ENCODE data around the gene NRG2. TPM values are rescaled to one million over a fixed set of nuclear protein-coding genes. Genes with fewer than 3 reads are reported as not detected.

Gene NRG2
- total RNA-seq, 1 experiment from 2014 or later = 0.14 TPM

DNA sequence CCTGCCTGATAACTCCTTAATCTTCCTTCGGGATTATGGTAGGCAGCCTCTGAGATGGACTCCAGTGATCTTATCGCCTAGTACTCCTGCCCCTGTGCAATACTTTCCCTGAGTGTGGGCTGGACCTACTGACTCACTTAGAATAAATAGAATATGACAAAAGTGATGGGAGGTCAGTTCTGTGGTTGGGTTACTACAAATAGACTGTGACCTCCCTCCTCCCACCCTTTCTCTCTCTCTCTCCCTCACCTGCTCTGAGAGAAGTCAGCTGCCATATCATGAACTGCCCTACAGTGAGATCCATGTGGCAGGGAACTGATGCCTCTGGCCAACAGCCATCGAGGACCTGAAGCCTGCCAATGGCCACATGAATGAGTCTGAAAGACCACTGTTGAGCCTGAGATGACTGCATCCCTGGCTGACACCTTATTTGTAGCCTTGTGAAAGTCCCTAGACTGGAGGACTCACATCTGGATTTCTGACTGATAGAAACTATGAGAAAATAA is 31.7 kb downstream of the NRG2 start:
- DNase-seq (ENCODE audit: low spot score) = no peak

DNA sequence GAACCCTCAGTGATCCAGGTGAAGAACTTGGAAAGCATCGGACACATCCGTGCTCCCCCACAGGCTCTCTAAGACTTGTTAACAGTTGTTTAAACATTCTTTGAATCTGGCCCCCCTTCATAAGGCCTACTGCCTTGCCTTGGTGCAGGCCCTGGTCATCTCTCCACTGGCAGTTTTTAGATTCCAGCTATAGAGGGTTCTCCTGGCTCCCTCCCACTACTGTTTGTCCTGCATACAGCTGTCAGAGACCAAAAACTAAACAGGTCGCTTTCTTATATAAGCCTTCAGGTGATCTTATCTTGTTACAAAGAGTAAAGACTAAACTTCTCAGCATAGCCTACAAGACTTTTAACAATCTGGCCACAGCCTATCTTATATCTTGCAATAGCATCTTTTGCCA is 32.3 kb downstream of the NRG2 start:
- no peak for DNase-seq (ENCODE audit: low spot score)

DNA sequence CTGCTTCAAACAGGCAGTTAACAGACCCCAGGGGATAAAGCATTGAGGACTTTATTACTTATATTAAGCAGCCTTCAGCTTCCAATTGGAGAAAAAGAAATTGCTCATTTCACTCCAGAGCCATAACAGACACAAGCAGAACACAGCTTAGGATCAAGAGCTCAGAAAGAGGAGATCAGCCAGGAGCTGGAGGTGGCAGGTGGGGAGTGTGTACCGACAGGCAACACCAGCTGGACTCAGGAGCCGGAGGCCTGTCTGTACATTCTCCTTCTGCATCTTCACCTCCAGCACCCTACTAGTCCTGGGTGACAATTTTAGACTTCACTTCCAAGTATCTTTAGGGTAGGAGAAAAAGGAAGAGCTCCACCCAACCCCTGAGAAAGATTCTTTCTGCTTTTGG is 35.8 kb downstream of the NRG2 start:
- DNase-seq (ENCODE audit: low spot score) = no peak

DNA sequence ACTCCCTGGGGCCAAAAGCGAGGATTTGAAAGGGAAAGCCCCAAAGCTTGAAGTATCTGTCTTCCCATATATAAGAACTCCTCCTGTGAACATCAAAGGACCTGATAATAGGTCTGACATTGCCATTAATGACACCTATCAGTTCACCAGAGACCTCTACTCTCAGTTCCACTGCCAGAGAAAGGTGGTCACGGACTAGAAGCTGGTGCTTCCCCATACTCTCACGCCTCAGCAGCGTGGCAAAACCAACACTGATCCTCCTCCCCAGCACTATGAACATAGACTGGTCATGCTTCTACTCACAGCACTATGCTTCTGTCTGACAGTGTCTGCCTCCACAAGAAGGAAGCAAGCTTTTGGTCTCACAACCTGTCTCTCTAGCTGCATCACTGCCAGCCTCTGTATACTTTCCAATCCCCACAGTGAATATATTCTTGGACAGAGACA is 37.9 kb downstream of the NRG2 start:
- DNase-seq (ENCODE audit: low spot score) = no peak

DNA sequence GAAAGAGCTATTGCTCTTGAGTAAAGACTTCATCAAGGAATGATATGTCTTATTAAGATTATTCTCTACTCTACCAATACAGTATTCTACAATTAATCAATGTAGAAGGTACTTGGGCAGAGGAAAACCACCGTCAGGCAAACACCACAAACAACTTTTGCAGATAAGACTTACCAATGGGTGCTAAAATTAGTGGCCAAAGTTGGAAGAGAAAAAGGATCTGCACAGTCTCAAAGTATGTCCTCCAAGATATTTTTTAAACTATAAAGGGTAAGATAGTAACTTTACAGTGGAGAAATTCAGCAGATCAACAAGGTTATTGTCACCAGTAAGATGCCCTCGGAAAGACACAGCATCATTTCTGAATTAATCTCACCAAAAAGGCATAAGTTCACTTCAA is 38.9 kb downstream of the NRG2 start:
- DNase-seq (ENCODE audit: low spot score) = no peak

DNA sequence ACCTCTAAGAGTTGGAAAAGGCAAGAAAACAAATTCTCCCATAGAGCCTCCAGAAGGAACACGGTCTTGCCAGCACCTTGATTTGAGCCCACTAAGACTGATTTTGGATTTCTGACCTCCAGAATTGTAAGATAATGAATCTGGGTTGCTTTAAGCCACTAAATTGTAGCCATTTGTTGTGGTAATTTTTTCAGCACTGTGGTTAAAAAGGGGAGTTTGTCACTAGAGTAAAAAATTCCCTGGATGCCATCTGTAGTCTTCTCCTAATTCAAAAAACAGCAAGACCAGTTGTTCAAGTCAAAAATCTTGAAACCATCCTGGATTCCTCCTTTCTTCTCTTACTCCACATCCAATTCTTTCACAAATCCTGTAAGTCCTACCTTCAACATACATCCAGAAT is 39.6 kb downstream of the NRG2 start:
- no peak for DNase-seq (ENCODE audit: low spot score)

DNA sequence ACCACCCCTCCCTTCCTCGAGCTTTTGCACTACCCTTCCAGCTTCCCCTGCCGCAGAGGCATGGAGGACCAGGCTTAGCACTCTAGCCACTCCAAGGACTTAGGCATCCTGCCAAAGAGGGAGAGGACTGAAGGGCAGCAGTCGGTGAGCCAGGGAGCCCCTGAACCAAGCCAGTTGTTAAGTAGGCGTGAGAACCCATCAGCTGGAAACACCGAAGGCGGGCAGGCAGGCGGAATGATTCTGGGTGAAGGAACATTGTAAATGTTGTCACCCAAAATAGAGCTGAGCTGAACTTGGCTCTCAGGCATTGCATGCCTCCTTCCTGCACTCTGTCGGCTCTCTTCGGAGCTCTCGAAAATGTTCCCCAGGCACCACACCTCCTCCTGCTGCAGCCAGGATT is 42.8 kb downstream of the NRG2 start:
- no peak for DNase-seq (ENCODE audit: low spot score)

DNA sequence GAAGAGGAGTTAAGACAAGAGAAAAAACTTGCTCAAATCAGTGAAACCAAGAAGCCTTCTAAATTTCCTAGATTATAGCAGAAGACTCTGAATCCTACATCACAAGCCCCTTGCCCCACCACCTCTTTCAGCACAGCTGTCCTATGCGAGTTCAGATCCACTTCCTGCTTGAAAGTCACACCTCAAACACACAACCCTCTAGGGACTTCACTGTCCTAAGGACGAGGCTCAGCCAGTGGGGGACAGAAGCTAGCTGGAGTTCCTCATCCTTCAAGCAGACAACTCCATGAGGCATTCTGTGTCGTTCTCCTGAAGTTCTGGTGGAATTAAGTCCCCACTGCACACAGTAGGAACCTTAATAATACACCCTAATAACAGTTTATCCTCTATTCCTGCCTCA is 44.3 kb downstream of the NRG2 start:
- no peak for DNase-seq (ENCODE audit: low spot score)

DNA sequence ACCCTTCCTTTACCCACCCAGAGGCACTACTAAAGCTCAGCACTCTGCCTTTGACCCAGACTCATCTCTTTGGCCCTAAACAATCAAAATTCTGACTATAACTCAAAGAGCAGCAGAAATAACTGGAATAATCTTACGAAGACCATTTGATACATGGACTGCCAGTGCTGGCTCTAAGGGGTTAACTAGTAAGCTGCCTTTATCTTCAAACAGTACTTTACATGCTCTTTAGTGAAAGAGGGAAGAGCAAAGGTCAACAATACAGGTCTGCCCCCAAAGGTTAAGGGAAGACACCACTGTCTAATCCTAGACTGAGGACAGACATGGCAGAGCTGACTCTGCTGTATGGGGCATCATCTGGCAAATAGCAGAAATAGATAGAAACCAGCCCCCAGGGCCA is 45.8 kb downstream of the NRG2 start:
- no peak for DNase-seq (ENCODE audit: low spot score)

DNA sequence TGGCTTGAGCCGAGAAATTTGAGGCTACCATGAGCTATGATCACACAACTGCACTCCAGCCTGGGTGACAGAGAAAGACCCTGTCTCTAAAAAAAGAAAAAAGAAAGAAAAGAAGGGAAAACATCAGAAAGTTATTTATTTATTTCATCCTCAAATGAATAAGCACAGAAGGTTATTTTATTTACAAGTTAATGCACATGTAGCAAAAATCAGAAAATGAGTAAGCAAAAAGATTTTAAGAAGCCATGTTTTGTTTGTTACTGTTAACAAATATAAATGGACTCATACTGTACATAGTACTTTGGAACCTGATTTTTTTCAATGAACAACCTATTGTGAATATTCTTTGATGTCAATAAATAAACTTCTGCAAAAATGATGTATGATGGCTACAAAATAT is 47.2 kb downstream of the NRG2 start:
- DNase-seq (ENCODE audit: low spot score) = no peak

DNA sequence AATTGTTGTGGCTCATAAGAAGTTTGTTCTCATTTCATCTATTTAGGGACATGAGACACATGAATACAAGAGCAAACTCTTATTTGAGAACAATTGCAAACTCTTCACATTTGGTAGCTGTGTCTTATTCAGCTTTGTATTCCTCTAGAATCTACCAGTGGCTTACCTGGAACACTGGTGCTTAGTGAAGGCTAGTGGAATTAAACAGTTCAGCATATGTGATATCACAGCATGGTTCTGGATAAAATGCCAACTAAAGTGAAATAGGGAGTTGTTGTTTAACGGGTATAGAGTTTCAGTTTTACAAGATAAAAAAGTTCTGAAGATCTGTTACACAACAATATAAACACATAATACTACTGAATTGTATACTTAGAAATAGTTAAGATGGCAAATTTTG is 48.9 kb downstream of the NRG2 start:
- no peak for DNase-seq (ENCODE audit: low spot score)

DNA sequence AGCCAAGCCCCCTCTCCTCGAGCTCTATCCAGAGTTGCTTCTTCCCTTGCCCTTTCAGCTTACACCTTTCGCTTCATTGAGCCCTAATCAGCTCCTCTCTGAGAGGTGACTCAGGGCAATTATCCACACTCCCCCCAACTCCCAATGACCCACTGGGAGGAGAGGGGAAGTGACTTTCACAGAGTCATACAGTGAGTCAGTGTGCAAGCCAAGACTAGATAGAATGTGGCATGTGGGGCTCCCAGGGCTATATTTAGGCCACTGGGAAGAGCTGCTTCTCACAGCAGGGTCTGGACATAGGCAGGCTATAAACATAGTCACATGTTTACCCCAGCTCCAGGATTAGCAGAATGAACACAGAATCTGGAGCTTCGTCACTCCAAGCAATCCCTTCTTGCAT is 57.4 kb downstream of the NRG2 start:
- peak; percentile 34 for DNase-seq (ENCODE audit: low spot score)

DNA sequence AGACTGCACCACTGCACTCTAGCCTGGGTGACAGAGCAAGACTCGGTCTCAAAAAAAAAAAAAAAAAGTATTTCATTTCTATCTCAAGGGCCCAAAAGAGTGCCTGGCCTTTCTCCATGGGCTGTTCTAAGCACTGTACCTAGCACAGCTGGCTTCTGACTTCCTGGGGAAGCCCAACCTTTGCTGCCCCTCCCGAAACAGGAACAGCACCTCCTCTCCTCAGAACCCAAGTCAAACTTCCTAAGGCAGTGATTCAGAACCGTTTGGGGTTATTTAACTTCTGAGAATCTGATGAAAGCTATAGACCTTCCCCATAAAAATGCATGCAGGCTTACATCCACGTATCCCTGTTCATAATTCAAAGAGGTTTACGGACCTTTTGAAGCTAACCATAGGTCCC is 57.8 kb downstream of the NRG2 start:
- DNase-seq (ENCODE audit: low spot score) = no peak

DNA sequence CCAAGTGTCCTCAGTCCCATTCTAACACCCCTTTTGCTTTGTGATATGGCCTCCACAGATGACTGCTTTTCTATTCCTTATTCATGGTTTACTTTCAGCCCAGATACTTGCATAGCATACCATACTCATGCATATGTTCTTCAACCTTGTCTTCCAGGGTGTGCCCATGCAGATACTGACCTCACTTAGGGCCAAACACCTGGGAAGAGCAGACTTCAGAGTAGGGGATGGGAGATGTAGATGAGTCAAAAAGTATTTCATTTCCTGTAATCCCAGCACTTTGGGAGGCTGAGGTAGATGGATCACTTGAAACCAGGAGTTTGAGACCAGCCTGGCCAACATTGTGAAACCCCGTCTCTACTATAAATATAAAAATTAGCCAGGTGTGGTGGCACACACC is 58.3 kb downstream of the NRG2 start:
- no peak for DNase-seq (ENCODE audit: low spot score)

DNA sequence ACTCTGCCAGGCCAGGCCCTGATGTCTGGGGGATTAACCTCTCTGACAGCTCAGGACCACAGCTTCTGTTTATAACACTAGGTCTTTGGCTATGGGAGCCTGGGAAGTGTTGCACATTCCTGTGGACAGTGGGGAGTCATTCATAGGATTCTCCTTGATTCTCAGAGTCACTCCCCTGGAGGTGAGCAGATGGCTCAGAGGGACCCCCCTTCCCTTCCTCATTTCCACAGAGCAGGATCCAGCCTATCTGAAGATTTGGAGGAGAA is 60.2 kb downstream of the NRG2 start:
- DNase-seq (ENCODE audit: low spot score) = no peak

DNA sequence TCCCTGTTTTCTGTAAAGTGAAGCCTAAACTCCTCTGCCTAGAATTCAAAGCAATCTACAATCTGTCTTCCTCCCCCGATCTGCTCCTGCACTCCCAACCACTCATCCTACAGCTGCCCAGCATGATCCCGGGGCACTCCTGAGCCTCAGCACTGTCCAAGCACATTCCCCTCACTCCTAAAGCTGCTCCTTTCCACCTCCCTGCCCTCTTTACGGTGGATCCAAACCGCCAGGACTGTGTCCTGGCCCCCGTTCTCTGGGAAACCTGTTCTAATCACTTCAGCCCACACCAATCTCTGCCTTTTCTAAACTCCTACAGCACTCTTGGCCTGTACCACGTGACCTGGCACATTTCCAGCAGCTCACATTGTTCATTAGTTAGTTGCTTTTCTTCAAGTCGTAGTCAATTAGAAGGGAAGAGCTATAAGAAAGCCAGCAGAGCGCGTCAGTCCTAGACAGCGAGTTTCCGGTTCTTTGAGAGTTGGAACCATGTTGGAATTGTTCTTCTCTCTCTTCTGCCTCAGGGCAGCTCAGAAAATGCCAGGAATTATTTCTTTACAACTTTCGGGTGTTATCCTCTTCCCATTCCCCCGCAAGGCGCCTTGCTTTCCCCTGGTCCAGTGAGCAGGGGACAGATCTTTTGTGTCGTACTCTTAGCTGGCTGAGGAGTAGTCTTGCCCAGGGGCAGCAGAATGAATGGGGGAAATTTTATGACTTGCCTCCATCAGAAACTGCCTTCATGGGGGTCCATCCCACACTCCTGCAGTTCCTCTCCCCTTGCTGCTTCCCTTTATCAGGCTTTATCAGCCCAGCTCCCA is 60.7 kb downstream of the NRG2 start:
- DNase-seq (ENCODE audit: low spot score) = no peak

DNA sequence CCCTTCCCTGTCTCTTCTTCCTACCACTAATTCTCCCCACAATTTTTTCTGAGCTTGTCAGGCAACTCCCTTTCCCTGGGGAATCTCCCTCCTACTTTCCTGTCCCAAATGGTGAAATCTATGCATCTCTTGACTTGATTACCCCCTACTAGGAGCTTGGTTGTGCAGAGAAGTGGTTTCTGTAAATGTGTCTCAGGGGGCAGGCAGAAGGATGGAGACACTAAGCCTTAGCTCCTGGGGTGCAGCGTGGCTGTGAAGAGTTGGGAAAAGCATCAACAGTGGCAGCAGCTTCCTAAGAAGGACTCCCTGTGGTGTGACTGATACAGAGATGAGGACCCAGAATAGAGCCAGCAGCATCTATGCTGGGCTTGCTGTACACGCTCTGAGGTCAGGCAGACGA is 62.3 kb downstream of the NRG2 start:
- DNase-seq (ENCODE audit: low spot score) = no peak

DNA sequence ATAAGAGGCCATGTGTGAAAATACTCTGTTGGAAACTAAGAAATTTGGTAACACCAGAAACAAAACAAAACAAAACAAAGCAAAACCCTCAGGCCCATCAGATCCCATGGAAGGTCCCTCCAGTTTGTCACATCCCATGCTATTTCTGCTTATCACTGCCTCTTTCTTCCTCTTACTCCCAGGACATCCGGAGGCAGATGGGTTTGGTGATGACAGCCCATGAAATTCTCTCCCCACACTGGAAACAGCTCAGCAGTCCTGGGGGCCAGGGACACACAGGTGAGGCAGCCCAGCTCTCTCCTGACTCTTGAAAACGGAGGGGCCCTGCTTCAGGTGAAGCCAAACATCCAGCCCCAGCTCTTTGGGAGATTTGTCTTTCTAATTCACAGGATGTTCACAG is 63.2 kb downstream of the NRG2 start:
- DNase-seq (ENCODE audit: low spot score) = no peak

DNA sequence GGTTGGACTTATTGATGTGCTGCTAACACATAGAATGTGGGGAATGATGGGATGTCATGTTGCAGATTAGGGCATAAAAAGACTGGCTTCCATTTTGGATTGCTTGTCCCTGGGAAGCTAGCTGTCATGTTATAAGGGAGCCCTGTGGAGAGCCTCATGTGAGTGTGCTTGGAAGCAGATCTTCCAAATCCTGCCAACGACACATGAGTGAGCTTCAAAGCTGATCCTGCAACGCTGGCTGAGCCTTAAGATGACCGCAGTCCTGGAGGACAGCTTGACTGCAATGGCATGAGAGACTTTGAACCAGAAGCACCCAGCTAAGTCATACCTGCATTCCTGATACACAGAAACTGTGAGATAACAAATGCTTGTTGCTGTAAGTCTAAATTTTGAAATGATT is 63.6 kb downstream of the NRG2 start:
- DNase-seq (ENCODE audit: low spot score) = no peak

DNA sequence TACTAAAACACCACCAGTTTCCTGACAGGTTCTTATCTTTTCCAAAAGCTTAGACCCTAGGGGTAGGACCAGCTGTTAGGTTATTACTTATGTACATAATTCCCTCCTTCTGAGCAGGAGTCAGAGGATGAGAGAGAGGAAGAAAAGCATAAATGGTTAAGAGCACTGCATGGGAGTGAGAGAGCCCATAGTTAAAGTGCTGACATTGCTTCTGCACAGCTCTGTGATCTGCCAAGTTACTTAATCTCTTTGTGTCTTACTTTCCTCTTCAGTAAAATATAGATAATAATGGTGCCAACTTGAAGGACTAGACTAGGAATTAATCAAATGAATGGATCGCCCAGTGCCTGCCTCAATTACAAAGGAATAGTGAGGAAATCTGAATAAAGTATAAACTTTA is 66.4 kb downstream of the NRG2 start:
- no peak for DNase-seq (ENCODE audit: low spot score)

DNA sequence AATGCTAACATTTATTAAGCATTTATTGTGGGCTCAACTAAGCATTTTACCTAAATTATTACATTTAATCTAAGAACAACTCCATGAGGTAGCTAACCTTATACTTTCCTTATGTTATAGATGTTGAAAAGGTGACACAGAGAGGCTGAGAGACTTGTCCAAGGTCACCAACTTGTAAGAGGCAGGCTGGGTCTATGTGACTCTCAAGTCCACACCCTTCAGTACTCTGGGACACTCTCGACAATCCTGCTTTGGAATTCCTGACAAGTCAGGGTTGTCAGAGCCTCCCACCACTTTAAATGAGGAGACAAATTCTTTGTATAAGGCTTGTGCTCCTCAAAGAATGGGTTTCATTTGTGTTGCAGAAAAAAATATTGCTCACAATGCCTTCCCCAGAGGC is 67.2 kb downstream of the NRG2 start:
- no peak for DNase-seq (ENCODE audit: low spot score)

DNA sequence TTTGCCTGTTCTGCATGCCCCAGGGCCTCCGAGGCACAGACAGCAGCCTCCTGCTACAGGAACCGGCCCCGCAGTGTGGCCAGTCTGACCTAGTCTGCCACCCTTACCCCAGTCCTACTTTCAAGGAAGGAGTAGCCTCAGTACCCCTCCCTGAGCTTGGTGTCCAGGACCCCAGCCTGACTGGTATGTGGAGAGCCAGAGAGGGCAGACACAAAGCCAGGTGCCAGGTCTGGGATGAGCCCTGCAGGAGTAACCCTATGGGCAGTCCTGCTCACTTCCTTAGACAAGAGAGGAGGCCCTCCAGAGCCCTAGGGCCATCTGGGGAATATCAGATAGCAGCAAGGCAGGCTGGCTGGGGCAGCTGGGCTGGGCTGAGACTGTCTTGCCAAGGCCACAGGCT is 67.8 kb downstream of the NRG2 start:
- DNase-seq (ENCODE audit: low spot score) = no peak

DNA sequence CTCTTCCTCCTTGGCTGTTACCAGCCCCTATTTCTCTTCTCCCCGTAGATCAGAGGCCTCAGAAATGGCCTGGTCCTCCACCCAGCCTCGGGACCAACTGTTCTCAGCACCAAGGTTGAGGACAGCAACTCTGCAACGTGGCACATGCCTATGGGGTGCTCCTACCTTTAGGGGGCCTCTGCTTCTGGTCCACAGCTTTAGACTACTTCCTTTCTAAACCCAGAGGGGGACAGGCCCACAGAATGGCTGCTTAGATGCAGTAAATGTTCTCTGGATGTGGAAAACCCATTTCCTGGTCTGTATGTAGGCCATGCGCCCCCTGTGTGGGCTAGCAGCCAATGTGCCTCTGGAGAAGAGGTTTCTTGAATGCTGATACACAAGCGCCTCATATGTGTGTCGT is 68.4 kb downstream of the NRG2 start:
- no peak for DNase-seq (ENCODE audit: low spot score)

DNA sequence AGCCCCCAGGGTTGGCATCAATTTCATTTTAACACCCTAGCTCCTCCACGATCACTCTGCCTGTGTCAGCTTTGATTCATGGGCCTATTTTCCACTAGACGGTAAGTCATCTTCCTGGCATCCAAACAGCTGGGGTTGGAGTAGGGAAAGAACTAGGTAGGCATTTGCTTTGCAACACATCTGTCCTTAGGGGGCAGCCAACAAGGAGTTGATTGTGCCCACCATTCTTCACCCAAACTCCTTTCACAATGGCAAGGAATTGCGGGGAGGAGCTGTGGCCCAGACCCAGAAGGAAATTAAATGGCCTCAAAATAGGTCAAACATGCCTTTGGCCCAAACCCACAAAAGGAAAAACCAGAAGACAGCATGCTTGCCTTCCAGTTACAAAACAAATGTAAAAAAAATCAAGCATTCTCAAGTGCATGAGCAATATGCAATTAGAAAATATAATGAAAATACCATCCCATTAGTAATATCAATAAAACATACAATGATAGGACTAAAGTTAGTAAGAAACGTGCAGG is 71.8 kb downstream of the NRG2 start:
- DNase-seq (ENCODE audit: low spot score) = no peak

Measured in H4 (cell line).